NCI-H2227 (cell line): Measurements from ENCODE around the gene CAPRIN1.

Experiments
- DNase-seq: peaks from one replicate; lab custom pipeline; 2025; ENCODE audit not compliant: unreplicated experiment; lab: John Stamatoyannopoulos, UW

CAPRIN1 gene, protein sequence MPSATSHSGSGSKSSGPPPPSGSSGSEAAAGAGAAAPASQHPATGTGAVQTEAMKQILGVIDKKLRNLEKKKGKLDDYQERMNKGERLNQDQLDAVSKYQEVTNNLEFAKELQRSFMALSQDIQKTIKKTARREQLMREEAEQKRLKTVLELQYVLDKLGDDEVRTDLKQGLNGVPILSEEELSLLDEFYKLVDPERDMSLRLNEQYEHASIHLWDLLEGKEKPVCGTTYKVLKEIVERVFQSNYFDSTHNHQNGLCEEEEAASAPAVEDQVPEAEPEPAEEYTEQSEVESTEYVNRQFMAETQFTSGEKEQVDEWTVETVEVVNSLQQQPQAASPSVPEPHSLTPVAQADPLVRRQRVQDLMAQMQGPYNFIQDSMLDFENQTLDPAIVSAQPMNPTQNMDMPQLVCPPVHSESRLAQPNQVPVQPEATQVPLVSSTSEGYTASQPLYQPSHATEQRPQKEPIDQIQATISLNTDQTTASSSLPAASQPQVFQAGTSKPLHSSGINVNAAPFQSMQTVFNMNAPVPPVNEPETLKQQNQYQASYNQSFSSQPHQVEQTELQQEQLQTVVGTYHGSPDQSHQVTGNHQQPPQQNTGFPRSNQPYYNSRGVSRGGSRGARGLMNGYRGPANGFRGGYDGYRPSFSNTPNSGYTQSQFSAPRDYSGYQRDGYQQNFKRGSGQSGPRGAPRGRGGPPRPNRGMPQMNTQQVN

GRCh38 chr11:34051349-34052035 lies at the start of gene CAPRIN1:
Gene CAPRIN1 (plus strand): TSS chr11:34051731. CDS start chr11:34052421, 690 bp downstream.
- DNase-seq = peak; percentile 95

DNA sequence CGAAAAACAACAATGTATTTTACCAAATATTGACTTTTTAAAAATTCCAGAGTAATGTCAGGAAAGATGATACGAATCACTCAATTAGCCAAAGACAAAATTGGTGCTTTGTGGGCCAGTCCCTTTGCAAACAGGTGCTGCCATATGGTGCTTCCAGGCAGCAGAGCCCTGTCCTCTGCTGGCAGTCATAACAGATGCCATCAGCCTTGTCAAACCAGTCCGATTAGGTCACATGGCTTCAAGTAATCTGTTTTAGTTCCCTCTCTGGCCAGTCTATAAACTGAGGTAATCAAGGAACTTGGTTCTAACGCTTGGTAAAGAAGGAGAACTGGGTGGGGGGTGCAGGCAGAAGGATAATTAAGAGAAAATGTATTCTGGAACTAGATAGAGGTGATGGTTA lies 49.1 kb upstream of the CAPRIN1 start:
- no peak for DNase-seq

GRCh38 chr11:34004236-34004635 lies 47.3 kb upstream of the CAPRIN1 start:
- no peak for DNase-seq

DNA sequence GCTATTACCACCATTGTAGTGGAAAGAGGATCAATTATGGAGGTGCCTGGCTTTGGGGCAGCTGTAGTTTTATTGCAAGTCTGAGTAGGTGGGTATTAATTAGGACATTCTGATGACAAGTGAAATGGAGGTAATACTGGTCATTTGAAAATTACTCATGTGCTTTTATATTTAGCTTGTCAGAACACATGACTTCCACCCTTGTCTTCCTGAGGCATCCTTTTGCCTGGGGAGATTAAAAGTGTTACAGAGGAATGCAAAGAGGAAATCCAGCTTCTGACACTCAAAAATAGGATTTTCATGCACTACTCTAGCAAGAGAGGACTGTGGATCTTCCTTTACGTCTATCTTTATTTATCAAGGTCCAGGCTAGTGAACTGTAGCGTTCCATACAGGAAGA lies 44.7 kb upstream of the CAPRIN1 start:
- no peak for DNase-seq

DNA sequence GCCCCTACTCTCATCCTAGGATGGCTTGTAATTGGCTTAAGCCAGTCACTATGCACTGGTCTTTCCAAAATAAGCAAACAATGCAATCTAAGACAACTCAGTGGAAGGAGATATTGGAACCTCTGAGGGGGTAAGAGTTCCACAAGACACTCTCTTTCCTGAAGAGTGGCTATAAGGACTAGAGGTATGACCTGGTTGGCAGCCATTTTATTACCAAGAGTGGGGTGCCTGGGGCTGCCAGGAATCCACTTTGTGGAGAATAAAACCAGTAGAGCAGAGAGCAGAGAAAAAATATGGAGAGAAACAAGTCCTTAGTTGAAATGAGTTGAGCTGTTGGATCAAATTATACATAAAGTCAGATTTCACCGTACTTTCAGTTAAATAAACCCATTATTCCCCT lies 38.8 kb upstream of the CAPRIN1 start:
- no peak for DNase-seq

GRCh38 chr11:34013898-34014571 lies 37.5 kb upstream of the CAPRIN1 start:
- DNase-seq = no peak

- no peak for DNase-seq
Measured at GRCh38 chr11:34021977-34022735, 29.4 kb upstream of the CAPRIN1 start.

GRCh38 chr11:34026432-34026831 lies 25.1 kb upstream of the CAPRIN1 start:
- DNase-seq = no peak

GRCh38 chr11:34027516-34028408 lies 23.8 kb upstream of the CAPRIN1 start:
- peak; percentile 25 for DNase-seq

DNA sequence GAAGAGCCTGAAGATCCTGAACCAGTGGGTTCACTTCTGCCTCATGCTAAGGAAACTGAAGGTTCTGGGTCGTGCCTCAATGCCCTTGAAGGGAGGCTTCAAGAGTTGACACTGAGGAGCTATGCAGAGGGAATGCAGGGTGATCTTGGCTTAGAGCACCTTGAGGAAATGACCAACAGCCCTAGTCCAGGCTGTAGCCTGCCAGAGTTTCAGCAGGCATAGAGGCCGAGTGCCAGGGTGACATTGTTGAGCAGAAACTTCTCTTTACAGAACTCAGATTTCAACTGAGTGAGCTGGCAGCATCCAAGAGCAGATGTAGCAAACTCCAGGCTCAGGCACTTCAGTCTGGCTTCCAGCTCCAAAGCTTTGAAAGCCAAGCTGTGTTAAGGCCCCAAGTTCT lies 23.1 kb upstream of the CAPRIN1 start:
- no peak for DNase-seq

GRCh38 chr11:34029176-34029575 lies 22.4 kb upstream of the CAPRIN1 start:
- no peak for DNase-seq

- DNase-seq = no peak
Measured at GRCh38 chr11:34030382-34030781, 21.1 kb upstream of the CAPRIN1 start.

GRCh38 chr11:34033399-34033798 lies 18.1 kb upstream of the CAPRIN1 start:
- no peak for DNase-seq

- no peak for DNase-seq
Measured at GRCh38 chr11:34034053-34034452, 17.5 kb upstream of the CAPRIN1 start.

GRCh38 chr11:34036456-34036855 lies 15.1 kb upstream of the CAPRIN1 start:
- no peak for DNase-seq

GRCh38 chr11:34037016-34037415 lies 14.5 kb upstream of the CAPRIN1 start:
- no peak for DNase-seq

DNA sequence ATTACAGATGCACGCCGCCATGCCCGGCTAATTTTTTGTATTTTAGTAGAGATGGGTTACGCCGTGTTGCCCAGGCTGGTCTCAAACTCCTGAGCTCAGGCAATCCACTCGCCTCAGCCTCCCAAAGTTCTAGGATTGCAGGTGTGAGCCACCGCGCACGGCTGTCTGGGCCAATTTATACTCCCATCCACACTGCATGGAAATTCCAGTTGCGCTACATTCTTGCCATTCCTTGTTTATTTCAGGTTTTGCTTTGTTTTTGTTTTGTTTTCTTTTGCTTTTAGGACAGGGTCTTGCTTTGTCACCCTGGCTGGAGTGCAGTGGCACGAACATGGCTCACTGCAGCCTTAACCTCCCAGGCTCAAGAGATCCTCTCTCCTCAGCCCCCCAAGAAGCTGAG lies 11.0 kb upstream of the CAPRIN1 start:
- DNase-seq = no peak

DNA sequence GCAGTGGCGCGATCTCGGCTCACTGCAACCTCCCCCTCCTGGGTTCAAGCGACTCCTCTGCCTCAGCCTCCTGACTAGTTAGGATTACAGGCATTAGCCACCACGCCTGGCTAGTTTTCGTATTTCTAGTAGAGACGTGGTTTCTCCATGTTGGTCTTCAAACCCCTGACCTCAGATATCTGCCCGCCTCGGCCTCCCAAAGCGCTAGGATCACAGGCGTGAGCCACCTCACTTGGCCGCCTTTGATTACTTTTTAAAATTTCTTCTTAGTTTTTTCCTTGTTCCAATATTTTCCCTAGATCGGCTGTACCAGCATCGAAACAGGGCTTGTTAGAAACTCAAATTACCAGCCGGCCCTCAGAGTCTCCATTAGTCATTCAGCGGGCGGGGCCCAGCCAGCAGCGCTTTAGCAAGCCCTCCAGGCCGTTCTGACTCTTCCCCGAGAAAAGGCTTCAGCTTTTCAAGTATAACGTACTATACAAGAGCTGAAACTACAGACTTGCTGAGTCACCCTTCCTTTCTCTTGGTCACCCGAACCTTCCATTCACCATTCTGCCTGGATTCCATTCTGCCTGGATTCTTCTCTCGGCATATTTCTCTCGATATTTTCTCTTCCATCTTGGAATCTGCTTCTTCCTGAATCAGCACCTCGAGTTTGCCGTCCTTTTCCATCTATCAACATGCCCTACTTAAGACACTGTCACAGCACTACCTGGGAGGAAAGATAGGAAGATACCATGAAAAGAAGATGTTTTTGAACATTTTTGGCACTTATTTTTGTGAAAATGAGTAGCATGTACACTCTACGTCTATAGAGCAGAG lies 6.7 kb upstream of the CAPRIN1 start:
- DNase-seq = peak; percentile 61

DNA sequence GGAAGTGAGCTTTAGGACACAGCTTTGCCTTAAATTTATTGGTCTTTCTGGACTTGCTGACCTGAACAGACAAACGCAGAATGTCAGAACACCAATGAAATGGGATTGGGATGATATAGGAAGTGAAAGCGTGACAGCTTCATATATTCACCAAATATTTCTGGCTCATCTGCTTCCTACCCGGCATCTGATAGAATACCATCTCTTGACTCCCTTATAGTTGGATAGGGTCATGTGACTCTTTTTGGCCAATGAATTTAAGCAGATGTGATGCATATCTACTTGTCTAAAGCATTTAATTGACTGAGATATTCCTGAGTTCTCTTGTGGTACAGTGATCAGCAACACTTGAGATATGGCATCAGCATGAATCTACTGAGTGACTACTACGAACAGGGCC lies 2.5 kb upstream of the CAPRIN1 start:
- DNase-seq = no peak
